K562 (cell line): Measurements from ENCODE around the gene MRPL57. TPM values are rescaled to one million over a fixed set of nuclear protein-coding genes. Genes with fewer than 3 reads are reported as not detected.

Experiments
- CXXC5 ChIP-seq: fragments of 250-450 bp; sonication (Bioruptor Pico); IDR thresholded peaks from 2 replicates; pipeline ENCODE4 v1.8.0; 2022; ENCODE audit warnings: inconsistent platforms, mild to moderate bottlenecking, moderate library complexity
- E2F3 ChIP-seq: fragments of 250-450 bp; sonication (Bioruptor Pico); IDR thresholded peaks from 2 replicates; pipeline ENCODE4 v1.4.0; 2020; ENCODE audit warnings: mild to moderate bottlenecking
- E2F4 ChIP-seq: sonication (generic); formaldehyde crosslinking; IDR thresholded peaks from 2 replicates; pipeline ENCODE4 v1.8.0; 2022; ENCODE audit warnings: mild to moderate bottlenecking, low read depth, missing genetic modification reagents
- HMGXB4 ChIP-seq: sonication (generic); formaldehyde crosslinking; IDR thresholded peaks from 2 replicates; pipeline ENCODE4 v1.8.1; 2023; ENCODE audit warnings: mild to moderate bottlenecking, missing genetic modification reagents
- KDM4B ChIP-seq, 2 experiments: fragments of 450-650 bp in 1 of 2; sonication (generic) in 1 of 2; IDR thresholded peaks; 2 replicates each; pipeline ENCODE4 v1.6.1; 2016 to 2017; ENCODE audit warnings: borderline replicate concordance in 2 of 2, antibody characterized with exemption in 1 of 2, low read depth in 1 of 2, mild to moderate bottlenecking in 1 of 2
- MBD2 ChIP-seq: sonication (generic); IDR thresholded peaks from 2 replicates; pipeline ENCODE4 v1.6.1; 2016; ENCODE audit warnings: low read depth, borderline replicate concordance
- NR2C2 ChIP-seq, 2 experiments: fragments of 200-800 bp in 1 of 2; sonication (Bioruptor generic) in 1 of 2; sonication (generic) in 1 of 2; formaldehyde crosslinking in 1 of 2; IDR thresholded peaks; 2 replicates each; pipeline versions ENCODE4 v1.6.1 to v1.8.0; 2016 to 2022; ENCODE audit warnings: mild to moderate bottlenecking in 1 of 2, missing compliant biosample characterization in 1 of 2, missing genetic modification characterization in 1 of 2, missing genetic modification reagents in 1 of 2
- PHB2 ChIP-seq: fragments of 450-650 bp; IDR thresholded peaks from 2 replicates; pipeline ENCODE4 v1.6.1; 2017; ENCODE audit warnings: low read depth
- RNF2 ChIP-seq: sonication (generic); IDR thresholded peaks from 2 replicates; pipeline ENCODE4 v1.6.1; 2016
- SAFB ChIP-seq: fragments of 200-400 bp; formaldehyde crosslinking; IDR thresholded peaks from 2 replicates; pipeline ENCODE4 v1.6.1; 2017; ENCODE audit warnings: low read depth, low read length, borderline replicate concordance
- SMAD2 ChIP-seq: fragments of 150-350 bp; IDR thresholded peaks from 2 replicates; pipeline ENCODE4 v1.6.1; 2014; ENCODE audit warnings: low read depth, mild to moderate bottlenecking, low read length
- SMAD3 ChIP-seq: fragments of 450-650 bp; formaldehyde crosslinking; conservative IDR thresholded peaks from 2 replicates; pipeline ENCODE4 v1.4.0; 2020; ENCODE audit warnings: mild to moderate bottlenecking
- THRB ChIP-seq: fragments of 450-650 bp; formaldehyde crosslinking; conservative IDR thresholded peaks from 2 replicates; pipeline ENCODE4 v1.4.0; 2022; ENCODE audit warnings: mild to moderate bottlenecking, missing genetic modification characterization
- TRIM24 ChIP-seq, 2 experiments: fragments of 450-650 bp; IDR thresholded peaks; 2 replicates each; pipeline ENCODE4 v1.6.1; 2016
- U2AF1 ChIP-seq: fragments of 200-400 bp; formaldehyde crosslinking; optimal IDR thresholded peaks from 2 replicates; pipeline ENCODE3; 2017; ENCODE audit warnings: mild to moderate bottlenecking, low read depth, low read length, moderate library complexity
- ZNF232 ChIP-seq: sonication (generic); formaldehyde crosslinking; IDR thresholded peaks from 2 replicates; pipeline ENCODE4 v1.8.0; 2022; ENCODE audit warnings: mild to moderate bottlenecking, missing genetic modification reagents
- polyA plus RNA-seq, 8 experiments: library from polyadenylated mRNA; depleted of rRNA in 4 of 8; stranded (reverse) in 5 of 8; unstranded in 3 of 8; fragments of >200 nt; fragmentation: Nextera tagmentation in 2 of 8; fragmentation: Illumina TruSeq in 1 of 8; extraction: Ambion mirVana in 2 of 8; extraction: Trizol in 1 of 8; gene quantifications; 2 replicates each; pipeline versions ENCODE4 v1.2.1 to v1.2.3, GENCODE V29; 2011 to 2014; ENCODE audit warnings: inconsistent platforms in 1 of 8, missing spikeins in 1 of 8
- total RNA-seq, 7 experiments: library from RNA; depleted of rRNA in 6 of 7; stranded (reverse); fragments of >200 nt in 6 of 7; fragmentation: Illumina TruSeq in 2 of 7; extraction: Trizol in 2 of 7; gene quantifications; 2 replicates each; pipeline versions ENCODE4 v1.2.1 to v1.2.3, GENCODE V29; 2011 to 2021; ENCODE audit warnings: low replicate concordance in 1 of 7
- TF ChIP-seq, protein P1 (sequence below): fragments of 450-650 bp; IDR thresholded peaks from 2 replicates; pipeline ENCODE4 v1.6.1; 2014; ENCODE audit warnings: low read depth, mild to moderate bottlenecking, moderate library complexity, borderline replicate concordance
- TF ChIP-seq, protein P2 (sequence below), 2 experiments: fragments of 450-650 bp; conservative IDR thresholded peaks; 2 replicates each; pipeline ENCODE4 v1.6.1; 2017; ENCODE audit warnings: mild to moderate bottlenecking in 2 of 2, moderate library complexity in 2 of 2
- TF ChIP-seq, protein P3 (sequence below): sonication (generic); formaldehyde crosslinking; IDR thresholded peaks from 2 replicates; pipeline ENCODE4 v1.9.0; 2022; ENCODE audit warnings: mild to moderate bottlenecking, missing genetic modification reagents

Gene MRPL57
- total and polyA plus RNA-seq, 9 of the 15 experiments (the other 6 are each of a cell fraction or from before 2014, with no cell fraction given), result 6.5 to 40.4 (median 15.7) TPM

DNA sequence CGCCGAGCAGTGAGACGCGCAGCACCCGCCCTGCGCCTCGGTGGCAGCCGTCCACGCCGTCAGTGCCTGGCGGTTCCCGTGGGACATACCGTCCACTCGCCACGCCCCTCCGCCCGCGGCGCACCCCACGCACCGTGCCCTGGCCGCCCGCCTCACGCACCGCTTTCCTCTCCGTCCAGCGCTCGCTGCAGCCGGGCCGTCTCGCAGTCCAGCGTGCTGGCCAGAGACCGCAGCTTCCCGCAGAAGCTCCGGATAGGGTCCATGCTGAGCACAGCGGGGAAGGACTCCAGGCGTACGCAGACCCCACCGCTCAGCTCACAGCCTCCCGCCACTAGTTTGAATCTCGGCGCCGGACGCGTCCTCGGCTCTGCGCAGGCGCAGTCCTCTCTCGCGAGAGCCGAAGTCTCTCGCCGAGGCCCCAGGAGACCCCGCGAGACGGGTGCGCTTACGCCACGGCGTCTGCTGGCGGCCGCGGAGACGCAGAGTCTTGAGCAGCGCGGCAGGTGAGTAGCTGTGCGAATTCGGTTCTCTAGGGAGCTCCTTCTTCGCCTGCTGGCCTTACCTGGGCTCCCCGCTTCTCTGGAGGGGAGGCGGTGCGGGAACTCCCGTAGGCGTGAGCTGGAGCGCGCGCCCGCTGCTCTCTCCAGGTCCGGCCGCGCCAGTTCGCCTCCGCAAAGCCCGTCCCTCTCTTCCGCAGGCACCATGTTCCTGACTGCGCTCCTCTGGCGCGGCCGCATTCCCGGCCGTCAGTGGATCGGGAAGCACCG is at the start of gene MRPL57, which contains the start of gene SKA3 (continued):
- TF ChIP-seq U2AF1 (peak; percentile 50), NR2C2 (CRISPR knock-in tag; IDR thresholded peaks at IDR 0.05) (no peak), NR2C2 (tag; IDR thresholded peaks at IDR 0.05) (no peak), HMGXB4 (0 out of 2 replicates have a peak, but pooled peaks have one; percentile 8), THRB (CRISPR knock-in tag) (0 out of 2 replicates have a peak, but pooled peaks have one; percentile 52), TRIM24 (IDR thresholded peaks at IDR 0.05) (peak in 1 of 2 experiments; percentile 21; a peak in 1 of 4 replicates), E2F3 (CRISPR knock-in tag) (peak; percentile 88), PHB2 (no peak), ZNF232 (CRISPR knock-in tag) (0 out of 2 replicates have a peak, but pooled peaks have one; percentile 32), RNF2 (no peak; the same call in none of the 2 replicates), MBD2 (no peak; the same call in 1 of the 2 replicates), SAFB (peak; percentile 98), SMAD2 (no peak), E2F4 (CRISPR knock-in tag) (peak; percentile 98), CXXC5 (CRISPR knock-in tag) (peak; percentile 90), KDM4B (IDR thresholded peaks at IDR 0.05; ENCODE audit: borderline replicate concordance in 2 of 2, low read depth in 1 of 2) (peak in 1 of 2 experiments; percentile 47; a peak in 1 of 4 replicates), SMAD3 (no peak)
- TF ChIP-seq, protein P1, sequence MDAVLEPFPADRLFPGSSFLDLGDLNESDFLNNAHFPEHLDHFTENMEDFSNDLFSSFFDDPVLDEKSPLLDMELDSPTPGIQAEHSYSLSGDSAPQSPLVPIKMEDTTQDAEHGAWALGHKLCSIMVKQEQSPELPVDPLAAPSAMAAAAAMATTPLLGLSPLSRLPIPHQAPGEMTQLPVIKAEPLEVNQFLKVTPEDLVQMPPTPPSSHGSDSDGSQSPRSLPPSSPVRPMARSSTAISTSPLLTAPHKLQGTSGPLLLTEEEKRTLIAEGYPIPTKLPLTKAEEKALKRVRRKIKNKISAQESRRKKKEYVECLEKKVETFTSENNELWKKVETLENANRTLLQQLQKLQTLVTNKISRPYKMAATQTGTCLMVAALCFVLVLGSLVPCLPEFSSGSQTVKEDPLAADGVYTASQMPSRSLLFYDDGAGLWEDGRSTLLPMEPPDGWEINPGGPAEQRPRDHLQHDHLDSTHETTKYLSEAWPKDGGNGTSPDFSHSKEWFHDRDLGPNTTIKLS, result peak; percentile 93
- TF ChIP-seq, protein P2, sequence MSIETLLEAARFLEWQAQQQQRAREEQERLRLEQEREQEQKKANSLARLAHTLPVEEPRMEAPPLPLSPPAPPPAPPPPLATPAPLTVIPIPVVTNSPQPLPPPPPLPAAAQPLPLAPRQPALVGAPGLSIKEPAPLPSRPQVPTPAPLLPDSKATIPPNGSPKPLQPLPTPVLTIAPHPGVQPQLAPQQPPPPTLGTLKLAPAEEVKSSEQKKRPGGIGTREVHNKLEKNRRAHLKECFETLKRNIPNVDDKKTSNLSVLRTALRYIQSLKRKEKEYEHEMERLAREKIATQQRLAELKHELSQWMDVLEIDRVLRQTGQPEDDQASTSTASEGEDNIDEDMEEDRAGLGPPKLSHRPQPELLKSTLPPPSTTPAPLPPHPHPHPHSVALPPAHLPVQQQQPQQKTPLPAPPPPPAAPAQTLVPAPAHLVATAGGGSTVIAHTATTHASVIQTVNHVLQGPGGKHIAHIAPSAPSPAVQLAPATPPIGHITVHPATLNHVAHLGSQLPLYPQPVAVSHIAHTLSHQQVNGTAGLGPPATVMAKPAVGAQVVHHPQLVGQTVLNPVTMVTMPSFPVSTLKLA (conservative IDR thresholded peaks at IDR 0.05), result peak in 1 of 2 experiments; percentile 90; a peak in 3 of 4 replicates
- TF ChIP-seq, protein P3, sequence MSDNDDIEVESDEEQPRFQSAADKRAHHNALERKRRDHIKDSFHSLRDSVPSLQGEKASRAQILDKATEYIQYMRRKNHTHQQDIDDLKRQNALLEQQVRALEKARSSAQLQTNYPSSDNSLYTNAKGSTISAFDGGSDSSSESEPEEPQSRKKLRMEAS, result peak; percentile 81
